Upper lobe of left lung (tissue), 6 donors: Measurements from ENCODE around the gene TRPM5. TPM values are rescaled to one million over a fixed set of nuclear protein-coding genes. Genes with fewer than 3 reads are reported as not detected.

ENCODE experiments used
- ATAC-seq, 2 donors: fragments of 200-7000 bp; cut with Tn5 transposase; one replicate each; pipeline ENCODE4 v1.9.1; 2022; ENCODE audit warnings: mild to moderate bottlenecking in 2 of 2, moderate library complexity in 2 of 2; ENCODE audit not compliant: low FRiP score in 2 of 2
- DNase-seq, 2 donors: peaks; one replicate each; pipeline ENCODE4 v3.0.0-alpha.2; 2019 to 2020
- H3K27ac ChIP-seq, 4 donors: fragments of 200-600 bp; sonication (generic); one replicate each; pipeline ENCODE4 v1.5.1; 2016 to 2019
- H3K27me3 ChIP-seq, 4 donors: fragments of 200-600 bp; sonication (generic); one replicate each; pipeline ENCODE4 v1.5.1; 2017 to 2019
- H3K36me3 ChIP-seq, 4 donors: fragments of 200-600 bp; sonication (generic); one replicate each; pipeline ENCODE4 v1.5.1; 2016 to 2019
- H3K4me1 ChIP-seq, 4 donors: fragments of 200-600 bp; sonication (generic); one replicate each; pipeline ENCODE4 v1.5.1; 2018 to 2019
- H3K4me3 ChIP-seq, 4 donors: fragments of 200-600 bp; sonication (generic); one replicate each; pipeline ENCODE4 v1.5.1; 2017 to 2019; ENCODE audit warnings: mild to moderate bottlenecking in 2 of 4, moderate library complexity in 1 of 4
- H3K9me3 ChIP-seq, 4 donors: fragments of 200-600 bp; sonication (generic); one replicate each; pipeline ENCODE4 v1.5.1; 2018 to 2019
- CTCF ChIP-seq, 6 experiments: fragments of 450-650 bp in 4 of 6; fragments of 200-600 bp in 2 of 6; sonication (generic) in 2 of 6; IDR thresholded peaks; one replicate each; pipeline ENCODE4 v1.5.1; 2016 to 2019; ENCODE audit warnings: antibody characterized with exemption in 6 of 6
- EP300 ChIP-seq, 4 donors: sonication (generic); formaldehyde crosslinking; IDR thresholded peaks; one replicate each; pipeline ENCODE4 v1.5.1; 2017; ENCODE audit warnings: antibody characterized with exemption in 4 of 4, control low read depth in 2 of 4
- POLR2A ChIP-seq, 4 donors: fragments of 450-650 bp; IDR thresholded peaks; one replicate each; pipeline ENCODE4 v1.5.1; 2016 to 2017; ENCODE audit warnings: antibody characterized with exemption in 4 of 4, mild to moderate bottlenecking in 2 of 4
- POLR2AphosphoS5 ChIP-seq, 2 donors: sonication (generic); formaldehyde crosslinking; IDR thresholded peaks; one replicate each; pipeline ENCODE4 v1.5.1; 2017; ENCODE audit warnings: antibody characterized with exemption in 2 of 2
- WGBS, 2 donors: methylation state at CpG; one replicate each; pipeline ENCODE4 v1.1.5; 2017 to 2018; 5-methylcytosine and 5-hydroxymethylcytosine counted together
- total RNA-seq, 6 donors: library from RNA; depleted of rRNA in 4 of 6; stranded (reverse); fragments of >200 nt in 4 of 6; gene quantifications; one replicate each; pipeline versions ENCODE4 v1.1.0 to v1.2.1, GENCODE V29; 2016 to 2021
- donor health status: DM: no; HTN: no; CAD: no; lungs with moderate emphysema.
- donor health status: DM: no; HTN: yes; CAD: no; lungs with severe emphysema.

Gene TRPM5
- total RNA-seq, 6 donors from 2014 or later, result not detected

GRCh38 chr11:2416765-2417164 is 27.5 kb downstream of the TRPM5 start:
- WGBS, 2 donors, result 89 to 91% methylated on average over 18 of the region's 18 CpGs
- DNase-seq (no peak), ATAC-seq (no peak)
- Histone ChIP-seq H3K27ac (no peak overlapping the region), H3K4me3 (no peak overlapping the region), H3K9me3 (no peaks in the 10 kb centered on the region), H3K4me1 (peaks cover 6 to 15% (median 15%) of the 10 kb centered on the region in 4 donors), H3K27me3 (no peaks in the 10 kb centered on the region), H3K36me3 (no peaks in the 10 kb centered on the region)
- TF ChIP-seq EP300 (IDR thresholded peaks at IDR 0.05) (no peak), CTCF (IDR thresholded peaks at IDR 0.05) (no peak), POLR2A (IDR thresholded peaks at IDR 0.05) (no peak), POLR2AphosphoS5 (IDR thresholded peaks at IDR 0.05) (no peak)

- DNase-seq (peak in 1 of 2 donors; percentile 81), ATAC-seq (no peak)
- WGBS, 2 donors, result 84 to 86% methylated on average over 10 to 30 of the region's 34 CpGs
- H3K27me3 ChIP-seq, result no peaks in the 10 kb centered on the region
- no peaks in the 10 kb centered on the region for H3K36me3 ChIP-seq
- no peak overlapping the region for H3K27ac ChIP-seq
- TF ChIP-seq CTCF (IDR thresholded peaks at IDR 0.05), result no peak
- TF ChIP-seq POLR2AphosphoS5 (IDR thresholded peaks at IDR 0.05), result no peak
- no peak for TF ChIP-seq EP300 (IDR thresholded peaks at IDR 0.05)
- no peak for TF ChIP-seq POLR2A (IDR thresholded peaks at IDR 0.05)
- H3K9me3 ChIP-seq, result no peaks in the 10 kb centered on the region
- peaks cover 6 to 14% (median 13%) of the 10 kb centered on the region in 4 donors for H3K4me1 ChIP-seq
- no peak overlapping the region for H3K4me3 ChIP-seq
Measured at GRCh38 chr11:2415601-2416380, 28.5 kb downstream of the TRPM5 start.

GRCh38 chr11:2415171-2415570 is 29.1 kb downstream of the TRPM5 start:
- no peak for ATAC-seq
- Histone ChIP-seq H3K27me3 (peaks cover 0 to 2% (median 0%) of the 10 kb centered on the region in 4 donors), H3K4me1 (peaks cover 0 to 8% (median 7%) of the 10 kb centered on the region in 4 donors), H3K36me3 (no peaks in the 10 kb centered on the region), H3K27ac (no peak overlapping the region), H3K4me3 (no peak overlapping the region), H3K9me3 (no peaks in the 10 kb centered on the region)
- DNase-seq, result no peak
- TF ChIP-seq POLR2AphosphoS5 (IDR thresholded peaks at IDR 0.05) (no peak), CTCF (IDR thresholded peaks at IDR 0.05) (no peak), POLR2A (IDR thresholded peaks at IDR 0.05) (no peak)
- WGBS, 2 donors, result 83 to 93% methylated on average over 24 to 28 of the region's 28 CpGs

DNA sequence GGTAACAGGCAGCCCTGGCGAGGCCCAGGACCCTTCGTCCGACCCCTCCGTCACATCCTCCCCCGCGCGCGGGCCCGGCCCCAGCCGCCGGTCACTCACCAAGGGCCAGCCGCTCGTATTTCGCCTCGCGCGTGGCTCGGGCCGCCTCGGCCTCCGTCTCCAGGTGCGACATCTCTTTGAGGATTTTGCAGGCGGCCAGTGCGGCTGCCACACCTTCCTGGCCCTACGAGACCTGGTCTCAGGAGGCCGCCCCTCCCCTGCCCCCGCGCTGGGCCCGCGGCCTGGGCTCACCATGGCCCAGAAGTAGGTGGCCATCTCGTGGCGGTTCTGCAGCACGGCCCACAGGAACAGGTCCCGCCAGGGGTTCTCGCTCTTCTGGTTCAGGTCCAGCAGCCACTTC is 29.7 kb downstream of the TRPM5 start:
- Histone ChIP-seq H3K27me3 (peaks cover 0 to 5% (median 0%) of the 10 kb centered on the region in 4 donors), H3K9me3 (no peaks in the 10 kb centered on the region), H3K4me3 (no peak overlapping the region), H3K36me3 (no peaks in the 10 kb centered on the region), H3K27ac (no peak overlapping the region), H3K4me1 (peaks cover 0 to 2% (median 2%) of the 10 kb centered on the region in 4 donors)
- ATAC-seq (no peak), DNase-seq (peak in 1 of 2 donors; percentile 86)
- TF ChIP-seq EP300 (IDR thresholded peaks at IDR 0.05) (no peak), POLR2AphosphoS5 (IDR thresholded peaks at IDR 0.05) (no peak), CTCF (IDR thresholded peaks at IDR 0.05) (no peak), POLR2A (IDR thresholded peaks at IDR 0.05) (no peak)
- 94% methylated on average over 30 to 34 of the region's 35 CpGs for WGBS, 2 donors
